Activated T-cell treated with anti-CD3 and anti-CD28 coated beads for 24 hours (primary cell): ENCODE measurements around the gene ARID3C.

ENCODE experiments used
- DNase-seq: peaks from one replicate; pipeline ENCODE4 v3.0.0-alpha.2; 2020; ENCODE audit warnings: low read depth

Gene ARID3C

GRCh38 chr9:34576597-34577399 lies 52.1 kb downstream of the ARID3C start:
- DNase-seq, result no peak

- no peak for DNase-seq
Observed at GRCh38 chr9:34575862-34576596, 52.8 kb downstream of the ARID3C start.

GRCh38 chr9:34575241-34575640 lies 53.6 kb downstream of the ARID3C start:
- no peak for DNase-seq

- no peak for DNase-seq
Observed at GRCh38 chr9:34574571-34574970, 54.3 kb downstream of the ARID3C start.

GRCh38 chr9:34573599-34574325 lies 55.1 kb downstream of the ARID3C start:
- DNase-seq, result no peak

- no peak for DNase-seq
Observed at GRCh38 chr9:34572628-34573027, 56.2 kb downstream of the ARID3C start.

GRCh38 chr9:34572092-34572491 lies 56.8 kb downstream of the ARID3C start:
- DNase-seq, result no peak

- no peak for DNase-seq
Observed at GRCh38 chr9:34571481-34571810, 57.4 kb downstream of the ARID3C start.
